Measurements from ENCODE around the gene TMEM215. TPM values are rescaled to one million over a fixed set of nuclear protein-coding genes. Genes with fewer than 3 reads are reported as not detected.

Gene TMEM215
- total and polyA plus RNA-seq, 2 donors: 0.21 TPM; not detected in 1

- no peak for DNase-seq (ENCODE audit: extremely low spot score)
- Histone ChIP-seq H3K4me1 (ENCODE audit: insufficient read depth) (no peaks in the 10 kb centered on the region), H3K27ac (ENCODE audit: low read depth) (no peak overlapping the region), H3K36me3 (ENCODE audit: insufficient read depth) (no peaks in the 10 kb centered on the region), H3K4me3 (ENCODE audit: low read depth, low read length) (no peak overlapping the region)
- 84% methylated on average over 1 of the region's 1 CpG for WGBS
These were observed 18.2 kb downstream of the TMEM215 start for GRCh38 chr9:32801530-32801929.

- H3K27ac ChIP-seq (ENCODE audit: low read depth): no peak overlapping the region
- no peaks in the 10 kb centered on the region for H3K36me3 ChIP-seq (ENCODE audit: insufficient read depth)
- WGBS: 93% methylated on average over 1 of the region's 1 CpG
- no peak for DNase-seq (ENCODE audit: extremely low spot score)
- no peaks in the 10 kb centered on the region for H3K4me1 ChIP-seq (ENCODE audit: insufficient read depth)
- H3K4me3 ChIP-seq (ENCODE audit: low read depth, low read length): no peak overlapping the region
These were observed 23.9 kb downstream of the TMEM215 start for GRCh38 chr9:32807217-32807616.

- 30% methylated on average over 3 of the region's 3 CpGs for whole genome bisulfite sequencing
- no peaks in the 10 kb centered on the region for H3K36me3 ChIP-seq (ENCODE audit: insufficient read depth)
- DNase-seq (ENCODE audit: extremely low spot score): no peak
- H3K4me3 ChIP-seq (ENCODE audit: low read depth, low read length): no peak overlapping the region
- no peaks in the 10 kb centered on the region for H3K4me1 ChIP-seq (ENCODE audit: insufficient read depth)
- no peak overlapping the region for H3K27ac ChIP-seq (ENCODE audit: low read depth)
These were observed 27.9 kb downstream of the TMEM215 start for GRCh38 chr9:32811246-32811645.

GRCh38 chr9:32820322-32820721, 37.0 kb downstream of the TMEM215 start:
- Histone ChIP-seq H3K4me1 (ENCODE audit: insufficient read depth) (no peaks in the 10 kb centered on the region), H3K27ac (ENCODE audit: low read depth) (no peak overlapping the region), H3K4me3 (ENCODE audit: low read depth, low read length) (no peak overlapping the region), H3K36me3 (ENCODE audit: insufficient read depth) (no peaks in the 10 kb centered on the region)
- no peak for DNase-seq (ENCODE audit: extremely low spot score)
- 53% methylated on average over 4 of the region's 4 CpGs for WGBS

- Histone ChIP-seq H3K4me3 (ENCODE audit: low read depth, low read length) (no peak overlapping the region), H3K4me1 (ENCODE audit: insufficient read depth) (no peaks in the 10 kb centered on the region), H3K36me3 (ENCODE audit: insufficient read depth) (no peaks in the 10 kb centered on the region), H3K27ac (ENCODE audit: low read depth) (no peak overlapping the region)
- DNase-seq (ENCODE audit: extremely low spot score): no peak
- WGBS: 85% methylated on average over 3 of the region's 3 CpGs
These were observed 39.8 kb downstream of the TMEM215 start for GRCh38 chr9:32823101-32823500.

- no peaks in the 10 kb centered on the region for H3K4me1 ChIP-seq (ENCODE audit: insufficient read depth)
- H3K27ac ChIP-seq (ENCODE audit: low read depth): no peak overlapping the region
- H3K4me3 ChIP-seq (ENCODE audit: low read depth, low read length): no peak overlapping the region
- H3K36me3 ChIP-seq (ENCODE audit: insufficient read depth): no peaks in the 10 kb centered on the region
- DNase-seq (ENCODE audit: extremely low spot score): no peak
These were observed 40.2 kb downstream of the TMEM215 start for GRCh38 chr9:32823551-32823950.

GRCh38 chr9:32825203-32825602, 41.9 kb downstream of the TMEM215 start:
- no peaks in the 10 kb centered on the region for H3K36me3 ChIP-seq (ENCODE audit: insufficient read depth)
- no peaks in the 10 kb centered on the region for H3K4me1 ChIP-seq (ENCODE audit: insufficient read depth)
- DNase-seq (ENCODE audit: extremely low spot score): no peak
- WGBS: 37% methylated on average over 2 of the region's 2 CpGs
- H3K27ac ChIP-seq (ENCODE audit: low read depth): no peak overlapping the region
- H3K4me3 ChIP-seq (ENCODE audit: low read depth, low read length): no peak overlapping the region

- Histone ChIP-seq H3K36me3 (ENCODE audit: insufficient read depth) (no peaks in the 10 kb centered on the region), H3K27ac (ENCODE audit: low read depth) (no peak overlapping the region), H3K4me1 (ENCODE audit: insufficient read depth) (no peaks in the 10 kb centered on the region), H3K4me3 (ENCODE audit: low read depth, low read length) (no peak overlapping the region)
- WGBS: 67% methylated on average over 5 of the region's 5 CpGs
- DNase-seq (ENCODE audit: extremely low spot score): no peak
These were observed 45.5 kb downstream of the TMEM215 start for GRCh38 chr9:32828861-32829260.

- no peak for DNase-seq (ENCODE audit: extremely low spot score)
- 47% methylated on average over 2 of the region's 2 CpGs for WGBS
- no peak overlapping the region for H3K27ac ChIP-seq (ENCODE audit: low read depth)
- no peak overlapping the region for H3K4me3 ChIP-seq (ENCODE audit: low read depth, low read length)
- no peaks in the 10 kb centered on the region for H3K4me1 ChIP-seq (ENCODE audit: insufficient read depth)
- no peaks in the 10 kb centered on the region for H3K36me3 ChIP-seq (ENCODE audit: insufficient read depth)
These were observed 49.0 kb downstream of the TMEM215 start for GRCh38 chr9:32832346-32832745.

Small RNAs within 50 kb of the gene (small RNA-seq; reads per million reads assigned to genes)
- not detected for gene RF00019

Other genes with a start within 250 kb of the TMEM215 start
- gene SMIM27, start 231.2 kb upstream of the TMEM215 start, total RNA-seq: 1.3 TPM
- 11.9 TPM for gene SMIM27, start 231.2 kb upstream of the TMEM215 start, polyA plus RNA-seq
- gene TOPORS, start 231.0 kb upstream of the TMEM215 start, total RNA-seq: 39.0 TPM
- 13.3 TPM for gene TOPORS, start 231.0 kb upstream of the TMEM215 start, polyA plus RNA-seq
- gene NDUFB6, start 210.4 kb upstream of the TMEM215 start, total RNA-seq: 45.5 TPM
- gene NDUFB6, start 210.4 kb upstream of the TMEM215 start, polyA plus RNA-seq: 58.1 TPM
- not detected for gene TAF1L, start 147.9 kb upstream of the TMEM215 start, total RNA-seq
- gene TAF1L, start 147.9 kb upstream of the TMEM215 start, polyA plus RNA-seq: 0.01 TPM
- gene APTX, start 218.1 kb downstream of the TMEM215 start, total RNA-seq: 33.9 TPM
- 25.2 TPM for gene APTX, start 218.1 kb downstream of the TMEM215 start, polyA plus RNA-seq
- 97.7 TPM for gene DNAJA1, start 241.7 kb downstream of the TMEM215 start, total RNA-seq
- 84.0 TPM for gene DNAJA1, start 241.7 kb downstream of the TMEM215 start, polyA plus RNA-seq